Measurements from ENCODE around the gene FGFBP2.

FGFBP2 gene

GRCh38 chr4:15965325-15965724 lies 2.4 kb upstream of the FGFBP2 start:
- no peak for DNase-seq

- DNase-seq = no peak
Measured at GRCh38 chr4:15964159-15964558, 1.2 kb upstream of the FGFBP2 start.

- no peak for DNase-seq
Measured at GRCh38 chr4:15963576-15963975, 601 bp upstream of the FGFBP2 start.

- DNase-seq = no peak
Measured at GRCh38 chr4:15961781-15962510, 1.0 kb downstream of the FGFBP2 start.

GRCh38 chr4:15958562-15958961 lies 4.4 kb downstream of the FGFBP2 start:
- no peak for DNase-seq

- peak; percentile 4 to 67 for DNase-seq
Measured at GRCh38 chr4:15956179-15956850, 6.7 kb downstream of the FGFBP2 start.

- DNase-seq = no peak
Measured at GRCh38 chr4:15955670-15956069, 7.3 kb downstream of the FGFBP2 start.

GRCh38 chr4:15953625-15954024 lies 9.3 kb downstream of the FGFBP2 start:
- no peak for DNase-seq

GRCh38 chr4:15951781-15952180 lies 11.2 kb downstream of the FGFBP2 start:
- no peak for DNase-seq

GRCh38 chr4:15948826-15949225 lies 14.1 kb downstream of the FGFBP2 start:
- DNase-seq = no peak

- no peak for DNase-seq
Measured at GRCh38 chr4:15947684-15948083, 15.3 kb downstream of the FGFBP2 start.

GRCh38 chr4:15945516-15945915 lies 17.5 kb downstream of the FGFBP2 start:
- no peak for DNase-seq

- DNase-seq = no peak
Measured at GRCh38 chr4:15944895-15945294, 18.1 kb downstream of the FGFBP2 start.

GRCh38 chr4:15942283-15942682 lies 20.7 kb downstream of the FGFBP2 start:
- no peak for DNase-seq

- no peak for DNase-seq
Measured at GRCh38 chr4:15938640-15939039, 24.3 kb downstream of the FGFBP2 start, which contains the start of gene FGFBP1. Gene FGFBP1, minus strand, starts transcription at chr4:15938740. Its CDS starts 2,108 bp downstream, at chr4:15936632.

GRCh38 chr4:15938182-15938581 lies 24.8 kb downstream of the FGFBP2 start:
- no peak for DNase-seq

- DNase-seq = no peak
Measured at GRCh38 chr4:15936495-15936894, 26.5 kb downstream of the FGFBP2 start.

GRCh38 chr4:15935504-15936402 lies 27.2 kb downstream of the FGFBP2 start:
- no peak for DNase-seq

GRCh38 chr4:15934259-15934658 lies 28.7 kb downstream of the FGFBP2 start:
- no peak for DNase-seq

GRCh38 chr4:15931451-15932210 lies 31.3 kb downstream of the FGFBP2 start:
- DNase-seq = no peak

GRCh38 chr4:15930314-15930713 lies 32.7 kb downstream of the FGFBP2 start:
- DNase-seq = no peak

GRCh38 chr4:15929540-15929939 lies 33.4 kb downstream of the FGFBP2 start:
- peak in 1 of 2 experiments; percentile 41 for DNase-seq

- DNase-seq = no peak
Measured at GRCh38 chr4:15928883-15929282, 34.1 kb downstream of the FGFBP2 start.
